Astrocyte of the spinal cord (primary cell): ENCODE data around the gene IQCB1.
"Not testable (repeated sequence)": the region's sequence is repeated elsewhere in the genome, so short reads cannot be mapped to it uniquely, and the experiment has no call there.

ENCODE experiments used
- DNase-seq: peaks from one replicate; pipeline ENCODE4 v3.0.0; 2011; ENCODE audit warnings: low read depth, low spot score
- H3K4me3 ChIP-seq: 2 replicates; pipeline ENCODE4 v1.5.1; 2011; ENCODE audit warnings: low read depth, mild to moderate bottlenecking, low read length, moderate library complexity
- CTCF ChIP-seq: IDR thresholded peaks from 2 replicates; pipeline ENCODE4 v1.5.1; 2012; ENCODE audit warnings: low read depth, mild to moderate bottlenecking, low read length, inconsistent platforms
- in situ Hi-C: cut with HindIII; loops from 2 replicates; pipeline ENCODE4 v1.10.0; 2017; ENCODE audit warnings: low sequenced_read_pairs

Gene IQCB1

GRCh38 chr3:121863801-121864200 is 28.9 kb upstream of the IQCB1 start:
- in situ Hi-C loops, result no loop called here
- H3K4me3 ChIP-seq, result no peak overlapping the region
- no peak for TF ChIP-seq CTCF
- no peak for DNase-seq

GRCh38 chr3:121863247-121863646 is 28.4 kb upstream of the IQCB1 start:
- H3K4me3 ChIP-seq, in situ Hi-C loops, DNase-seq: not testable (repeated sequence)

- in situ Hi-C loops, H3K4me3 ChIP-seq, DNase-seq: not testable (repeated sequence)
These were observed 22.9 kb upstream of the IQCB1 start for GRCh38 chr3:121857778-121858177.

- H3K4me3 ChIP-seq, result no peak overlapping the region
- TF ChIP-seq CTCF, result peak; percentile 20
- in situ Hi-C loops, result no loop called here
- DNase-seq, result no peak
These were observed 20.7 kb upstream of the IQCB1 start for GRCh38 chr3:121855555-121855954.

- in situ Hi-C loops, result no loop called here
- no peak for DNase-seq
- TF ChIP-seq CTCF, result no peak
- no peak overlapping the region for H3K4me3 ChIP-seq
These were observed 17.4 kb upstream of the IQCB1 start for GRCh38 chr3:121852256-121852655.

- no peak overlapping the region for H3K4me3 ChIP-seq
- TF ChIP-seq CTCF, result no peak
- DNase-seq, result no peak
- in situ Hi-C loops, result no loop called here
These were observed 10.0 kb upstream of the IQCB1 start for GRCh38 chr3:121844892-121845291.

- in situ Hi-C loops, result no loop called here
- TF ChIP-seq CTCF, result no peak
- H3K4me3 ChIP-seq, result no peak overlapping the region
- DNase-seq, result no peak
These were observed 5.1 kb upstream of the IQCB1 start for GRCh38 chr3:121839962-121840361.

- TF ChIP-seq CTCF, result no peak
- H3K4me3 ChIP-seq, result no peak overlapping the region
- no peak for DNase-seq
- in situ Hi-C loops, result no loop called here
These were observed 1.6 kb upstream of the IQCB1 start for GRCh38 chr3:121836481-121836880.
